Peyer's patch (tissue), 4 donors: ENCODE data around the gene CIAO1.

Experiments used
- CTCF ChIP-seq, 6 experiments: fragments of 450-650 bp in 4 of 6; fragments of 200-600 bp in 2 of 6; sonication (generic) in 1 of 6; IDR thresholded peaks; one replicate each; pipeline ENCODE4 v1.5.1; 2017 to 2019; ENCODE audit warnings: antibody characterized with exemption in 6 of 6, mild to moderate bottlenecking in 3 of 6, moderate library complexity in 1 of 6
- POLR2A ChIP-seq, 2 donors: fragments of 450-650 bp; IDR thresholded peaks; one replicate each; pipeline ENCODE4 v1.5.1; 2017; ENCODE audit warnings: antibody characterized with exemption in 2 of 2, mild to moderate bottlenecking in 2 of 2, moderate library complexity in 2 of 2

- TF ChIP-seq CTCF (IDR thresholded peaks at IDR 0.05) (no peak), POLR2A (IDR thresholded peaks at IDR 0.05) (no peak)
These were observed 34.7 kb upstream of the CIAO1 start for GRCh38 chr2:96231316-96231715.
